GM12892 (cell line): ENCODE data around the gene HMCN2.
"Not testable (repeated sequence)": the region's sequence is repeated elsewhere in the genome, so short reads cannot be mapped to it uniquely, and the experiment has no call there.

Experiments used
- DNase-seq: peaks from one replicate; pipeline ENCODE4 v3.0.0; 2011; ENCODE audit not compliant: insufficient read length
- FAIRE-seq: peaks from 2 replicates; lab custom pipeline; 2011; peaks lifted over from hg19 to GRCh38; lab: Jason Lieb, UNC
- POLR2A ChIP-seq: IDR thresholded peaks from 2 replicates; pipeline ENCODE4 v1.6.1; 2011; ENCODE audit warnings: low read depth, low read length, control low read depth
- POLR2AphosphoS5 ChIP-seq: IDR thresholded peaks from 2 replicates; pipeline ENCODE4 v1.6.1; 2011; ENCODE audit warnings: low read depth, low read length, control low read depth
- TAF1 ChIP-seq: IDR thresholded peaks from 2 replicates; pipeline ENCODE4 v1.6.1; 2011; ENCODE audit warnings: low read depth, mild to moderate bottlenecking, control low read depth, low read length, borderline replicate concordance

The HMCN2 gene

GRCh38 chr9:130268521-130269211 is 3.1 kb downstream of the HMCN2 start:
- TF ChIP-seq TAF1, result no peak
- TF ChIP-seq POLR2AphosphoS5, result no peak
- no peak for TF ChIP-seq POLR2A
- no peak for FAIRE-seq
- DNase-seq, result no peak

GRCh38 chr9:130271473-130271872 is 5.9 kb downstream of the HMCN2 start:
- no peak for FAIRE-seq
- TF ChIP-seq TAF1 (no peak), POLR2A (no peak), POLR2AphosphoS5 (no peak)
- no peak for DNase-seq

GRCh38 chr9:130275156-130275555 is 9.6 kb downstream of the HMCN2 start:
- no peak for TF ChIP-seq POLR2AphosphoS5
- no peak for TF ChIP-seq POLR2A
- TF ChIP-seq TAF1, result no peak
- DNase-seq, result no peak
- no peak for FAIRE-seq

GRCh38 chr9:130276121-130276520 is 10.6 kb downstream of the HMCN2 start:
- FAIRE-seq (no peak), DNase-seq (no peak)
- TF ChIP-seq POLR2AphosphoS5 (no peak), TAF1 (no peak), POLR2A (no peak)

GRCh38 chr9:130276955-130277354 is 11.4 kb downstream of the HMCN2 start:
- FAIRE-seq (no peak), DNase-seq (no peak)
- no peak for TF ChIP-seq POLR2A
- TF ChIP-seq POLR2AphosphoS5, result no peak
- TF ChIP-seq TAF1, result no peak

GRCh38 chr9:130277525-130277924 is 12.0 kb downstream of the HMCN2 start:
- FAIRE-seq, DNase-seq: not testable (repeated sequence)

- no peak for DNase-seq
- FAIRE-seq, result no peak
- no peak for TF ChIP-seq POLR2A
- no peak for TF ChIP-seq TAF1
These were observed 18.1 kb downstream of the HMCN2 start for GRCh38 chr9:130283539-130284248.

- FAIRE-seq, result no peak
- no peak for TF ChIP-seq POLR2A
- no peak for TF ChIP-seq POLR2AphosphoS5
- TF ChIP-seq TAF1, result no peak
- no peak for DNase-seq
These were observed 18.7 kb downstream of the HMCN2 start for GRCh38 chr9:130284249-130284625.

- DNase-seq, result no peak
- TF ChIP-seq POLR2A (no peak), POLR2AphosphoS5 (no peak), TAF1 (no peak)
- no peak for FAIRE-seq
These were observed 19.1 kb downstream of the HMCN2 start for GRCh38 chr9:130284690-130285089.

GRCh38 chr9:130285271-130285670 is 19.7 kb downstream of the HMCN2 start:
- no peak for DNase-seq
- TF ChIP-seq POLR2AphosphoS5 (no peak), TAF1 (no peak), POLR2A (no peak)
- no peak for FAIRE-seq

GRCh38 chr9:130286072-130286770 is 20.7 kb downstream of the HMCN2 start:
- DNase-seq, result no peak
- TF ChIP-seq POLR2A (no peak), TAF1 (no peak), POLR2AphosphoS5 (no peak)
- FAIRE-seq, result no peak

- no peak for FAIRE-seq
- DNase-seq, result no peak
- TF ChIP-seq POLR2AphosphoS5, result no peak
- TF ChIP-seq TAF1, result no peak
- no peak for TF ChIP-seq POLR2A
These were observed 21.3 kb downstream of the HMCN2 start for GRCh38 chr9:130286781-130287428.
